ENCODE measurements around the gene ATG9B. TPM values are rescaled to one million over a fixed set of nuclear protein-coding genes. Genes with fewer than 3 reads are reported as not detected.

The ATG9B gene
- total RNA-seq, 1 donor from 2014 or later: 25.8 TPM

Other genes starting within 250 kb of the ATG9B start
- 27.5 TPM for gene TMEM176B, start 224.1 kb downstream of the ATG9B start, total RNA-seq
- 13.6 TPM for gene TMEM176A, start 223.7 kb downstream of the ATG9B start, total RNA-seq
- gene AOC1, start 172.0 kb downstream of the ATG9B start, total RNA-seq: not detected
- gene KCNH2, start 46.2 kb downstream of the ATG9B start, total RNA-seq: 16.5 TPM
- gene NOS3, start 33.5 kb downstream of the ATG9B start, total RNA-seq: 7.0 TPM
- gene ABCB8, start 4.0 kb upstream of the ATG9B start, total RNA-seq: 28.6 TPM
- 0.51 TPM for gene ASIC3, start 24.0 kb upstream of the ATG9B start, total RNA-seq
- 6.8 TPM for gene CDK5, start 33.4 kb upstream of the ATG9B start, total RNA-seq
- 52.6 TPM for gene SLC4A2, start 35.1 kb upstream of the ATG9B start, total RNA-seq
- gene FASTK, start 56.3 kb upstream of the ATG9B start, total RNA-seq: 95.2 TPM
- 18.0 TPM for gene TMUB1, start 59.0 kb upstream of the ATG9B start, total RNA-seq
- 31.4 TPM for gene AGAP3, start 62.0 kb upstream of the ATG9B start, total RNA-seq
- not detected for gene GBX1, start 143.2 kb upstream of the ATG9B start, total RNA-seq
- 4.9 TPM for gene ASB10, start 162.8 kb upstream of the ATG9B start, total RNA-seq
- gene H2BK1, start 186.0 kb upstream of the ATG9B start, total RNA-seq: not detected
- 36.9 TPM for gene ABCF2, start 202.7 kb upstream of the ATG9B start, total RNA-seq
- 29.2 TPM for gene CHPF2, start 208.0 kb upstream of the ATG9B start, total RNA-seq
- 72.5 TPM for gene SMARCD3, start 224.2 kb upstream of the ATG9B start, total RNA-seq

Measured in tongue (tissue), 1 donor.